GM12878 (cell line): Measurements from ENCODE around the gene MAFG. TPM values are rescaled to one million over a fixed set of nuclear protein-coding genes. Genes with fewer than 3 reads are reported as not detected.

Experiments
- ATAC-seq: fragments of 200-7000 bp; cut with Tn5 transposase; 3 replicates; pipeline ENCODE4 v1.9.1; 2020; ENCODE audit warnings: mild to moderate bottlenecking, moderate library complexity
- BruUV-seq: library from RNA; stranded (reverse); fragments of 400-500 nt; replicated peaks from 2 replicates; lab custom pipeline; 2021; lab: Mats Ljungman, UMichigan
- CTCF ChIA-PET: fragments of 300-600 bp; sonication (Branson Sonifier 250); formaldehyde crosslinking; extraction: SDS; loops from one replicate; lab custom pipeline; 2021; ENCODE audit warnings: inconsistent platforms; lab: Yijun Ruan, JAX
- POLR2A ChIA-PET: fragments of 350-600 bp; formaldehyde crosslinking; extraction: SDS; loops from one replicate; lab custom pipeline; 2021; ENCODE audit warnings: inconsistent platforms; lab: Charles Lee
- RAD21 ChIA-PET: fragments of 300-600 bp; sonication (Branson Sonifier 250); formaldehyde crosslinking; loops from one replicate; lab custom pipeline; 2023; ENCODE audit warnings: antibody characterized with exemption; ENCODE audit not compliant: unreplicated experiment; lab: Charles Lee
- SMC1A ChIA-PET: fragments of 300-600 bp; sonication (Branson Sonifier 250); formaldehyde crosslinking; loops from one replicate; lab custom pipeline; 2023; ENCODE audit not compliant: unreplicated experiment, uncharacterized antibody; lab: Charles Lee
- DNase-seq: peaks from one replicate; pipeline ENCODE4 v3.0.0-alpha.2; 2011; ENCODE audit warnings: low read depth, low spot score
- FAIRE-seq: peaks from 3 replicates; lab custom pipeline; 2011; peaks lifted over from hg19 to GRCh38; lab: Jason Lieb, UNC
- H2AFZ ChIP-seq: 2 replicates; pipeline ENCODE4 v1.6.0; 2011; ENCODE audit warnings: low read depth, low read length, control low read depth; ENCODE audit not compliant: control insufficient read depth
- H3K27ac ChIP-seq: 2 replicates; pipeline ENCODE4 v1.5.1; 2011; ENCODE audit warnings: control low read depth; ENCODE audit not compliant: control insufficient read depth, insufficient read depth
- H3K27me3 ChIP-seq, 2 experiments: replicated peaks in 1 of 2; 2 replicates each; pipeline versions ENCODE4 v1.6.0 to v1.6.1; 2011; ENCODE audit warnings: low read length in 1 of 2; ENCODE audit not compliant: control insufficient read depth in 2 of 2, insufficient read depth in 2 of 2
- H3K36me3 ChIP-seq, 2 experiments: 2 replicates each; pipeline ENCODE4 v1.5.1; 2011; ENCODE audit warnings: low read length in 1 of 2; ENCODE audit not compliant: control insufficient read depth in 2 of 2, insufficient read depth in 2 of 2
- H3K4me1 ChIP-seq: 2 replicates; pipeline ENCODE4 v1.6.1; 2011; ENCODE audit warnings: mild to moderate bottlenecking, low read length, moderate library complexity, mixed read lengths; ENCODE audit not compliant: control insufficient read depth, insufficient read depth
- H3K4me2 ChIP-seq: 2 replicates; pipeline ENCODE4 v1.6.0; 2011; ENCODE audit warnings: control low read depth; ENCODE audit not compliant: control insufficient read depth, insufficient read depth
- H3K4me3 ChIP-seq: fragments of 200-600 bp; sonication (generic); 2 replicates; pipeline ENCODE4 v1.5.1; 2016
- H3K79me2 ChIP-seq: 2 replicates; pipeline ENCODE4 v1.6.0; 2011; ENCODE audit warnings: low read length; ENCODE audit not compliant: control insufficient read depth, insufficient read depth
- H3K9ac ChIP-seq: 2 replicates; pipeline ENCODE4 v1.8.0; 2011; ENCODE audit warnings: low read length, control low read depth, mixed read lengths; ENCODE audit not compliant: control insufficient read depth, insufficient read depth
- H3K9me3 ChIP-seq: replicated peaks from 3 replicates; pipeline ENCODE4 v1.5.1; 2011; ENCODE audit warnings: mild to moderate bottlenecking, low read length; ENCODE audit not compliant: control insufficient read depth, insufficient read depth
- H4K20me1 ChIP-seq: 2 replicates; pipeline ENCODE4 v1.6.0; 2011; ENCODE audit not compliant: control insufficient read depth, insufficient read depth
- ATF3 ChIP-seq: IDR thresholded peaks from 2 replicates; pipeline ENCODE4 v1.6.1; 2011; ENCODE audit warnings: low read depth, mild to moderate bottlenecking, low read length, moderate library complexity, borderline replicate concordance; ENCODE audit errors: extremely low read depth
- BRCA1 ChIP-seq: IDR thresholded peaks from 2 replicates; pipeline ENCODE4 v1.6.1; 2011; ENCODE audit warnings: low read depth, low read length, improper control_type of control experiment
- CBFB ChIP-seq: IDR thresholded peaks from 2 replicates; pipeline ENCODE4 v1.6.1; 2016; ENCODE audit warnings: antibody characterized with exemption, low read depth
- E2F4 ChIP-seq: IDR thresholded peaks from 2 replicates; pipeline ENCODE4 v1.6.1; 2012; ENCODE audit warnings: low read depth, low read length, improper control_type of control experiment
- IKZF1 ChIP-seq: fragments of 450-650 bp; conservative IDR thresholded peaks from 2 replicates; pipeline ENCODE4 v1.6.1; 2017; ENCODE audit warnings: antibody characterized with exemption, mild to moderate bottlenecking
- IRF4 ChIP-seq: IDR thresholded peaks from 2 replicates; pipeline ENCODE4 v1.6.1; 2011; ENCODE audit warnings: low read depth, low read length
- MEF2A ChIP-seq: IDR thresholded peaks from 2 replicates; pipeline ENCODE4 v1.6.1; 2011; ENCODE audit warnings: low read depth, mild to moderate bottlenecking, low read length, moderate library complexity; ENCODE audit not compliant: insufficient read depth
- MLLT1 ChIP-seq: fragments of 450-650 bp; IDR thresholded peaks from 2 replicates; pipeline ENCODE4 v1.6.1; 2016; ENCODE audit warnings: mild to moderate bottlenecking
- MYC ChIP-seq: IDR thresholded peaks from 2 replicates; pipeline ENCODE4 v1.6.1; 2011; ENCODE audit warnings: mild to moderate bottlenecking, low read length, moderate library complexity, inconsistent platforms; ENCODE audit not compliant: insufficient read depth, insufficient replicate concordance, insufficient read length, severe bottlenecking
- NBN ChIP-seq: fragments of 450-650 bp; IDR thresholded peaks from 2 replicates; pipeline ENCODE4 v1.6.1; 2016
- PAX8 ChIP-seq: fragments of 450-650 bp; IDR thresholded peaks from 2 replicates; pipeline ENCODE4 v1.6.1; 2017; ENCODE audit warnings: mild to moderate bottlenecking, moderate library complexity
- POLR2AphosphoS5 ChIP-seq: IDR thresholded peaks from 2 replicates; pipeline ENCODE4 v1.6.1; 2011; ENCODE audit warnings: mild to moderate bottlenecking, low read length, inconsistent platforms
- YY1 ChIP-seq: IDR thresholded peaks from 2 replicates; pipeline ENCODE4 v1.6.1; 2011; ENCODE audit warnings: low read depth, mild to moderate bottlenecking, low read length
- WGBS: methylation state at CpG from one replicate; pipeline ENCODE4 v1.1.6; 2016; ENCODE audit warnings: low lambda C conversion rate; ENCODE audit not compliant: insufficient replicate concordance, insufficient coverage; ENCODE audit errors: missing lambda C conversion rate; 5-methylcytosine and 5-hydroxymethylcytosine counted together
- in situ Hi-C: fragments of 300-500 bp; cut with MboI; formaldehyde crosslinking; loops from 9 replicates; pipeline ENCODE4 v1.14.3; 2018; ENCODE audit warnings: mixed read lengths
- intact Hi-C: fragments of 100-400 bp; cut with micrococcal nuclease; formaldehyde crosslinking; loops from one replicate; pipeline ENCODE4 v1.14.2; 2022; ENCODE audit not compliant: unreplicated experiment
- polyA plus RNA-seq, 11 experiments: library from polyadenylated mRNA; depleted of rRNA in 4 of 11; unstranded in 6 of 11; stranded (reverse) in 5 of 11; fragments of >200 nt; fragmentation: Nextera tagmentation in 4 of 11; fragmentation: Illumina TruSeq in 1 of 11; extraction: Ambion mirVana in 4 of 11; extraction: Trizol in 1 of 11; gene quantifications; 1 replicate in 1 of 11; 2 replicates in 10 of 11; pipeline versions ENCODE4 v1.2.1 to v1.2.3, GENCODE V29; 2011 to 2016; ENCODE audit warnings: inconsistent platforms in 2 of 11, missing spikeins in 2 of 11, low read depth in 1 of 11
- total RNA-seq, 4 experiments: library from RNA; depleted of rRNA in 3 of 4; stranded (reverse); fragments of >200 nt in 3 of 4; fragmentation: Illumina TruSeq in 1 of 4; extraction: Trizol in 1 of 4; gene quantifications; 2 replicates each; pipeline versions ENCODE4 v1.2.1 to v1.2.3, GENCODE V29; 2013 to 2021

The MAFG gene
- total and polyA plus RNA-seq, 10 of the 15 experiments (the other 5 are each of a cell fraction or from before 2014, with no cell fraction given) = 0.48 to 20.1 (median 7.6) TPM

GRCh38 chr17:81904600-81905423 lies 22.7 kb downstream of the MAFG start:
- ATAC-seq = no peak
- peaks cover 3 to 4% of the 10 kb centered on the region in 2 experiments; a peak in 3 of 4 replicates for H3K36me3 ChIP-seq
- H3K27ac ChIP-seq = no peak overlapping the region
- H2AFZ ChIP-seq = no peak overlapping the region
- H3K79me2 ChIP-seq = peaks cover 3% of the 10 kb centered on the region
- POLR2A ChIA-PET = no interaction called here
- no peak overlapping the region for H3K9ac ChIP-seq
- in situ Hi-C loops (no loop called here), intact Hi-C loops (no loop called here)
- no peaks in the 10 kb centered on the region; a peak in 1 of 4 replicates for H3K27me3 ChIP-seq
- no peak overlapping the region for H3K4me2 ChIP-seq
- no TSS peak for BruUV-seq
- no peak for TF ChIP-seq BRCA1
- no peak overlapping the region for H3K4me3 ChIP-seq
- RAD21 ChIA-PET = no interaction called here
- H4K20me1 ChIP-seq = no peaks in the 10 kb centered on the region
- 93% methylated on average over 24 of the region's 28 CpGs for WGBS
- no peaks in the 10 kb centered on the region for H3K9me3 ChIP-seq
- no peak for FAIRE-seq
- H3K4me1 ChIP-seq = no peaks in the 10 kb centered on the region
- SMC1A ChIA-PET = no interaction called here
- CTCF ChIA-PET = no interaction called here
- no peak for DNase-seq

GRCh38 chr17:81903896-81904599 lies 23.5 kb downstream of the MAFG start:
- intact Hi-C loops (no loop called here), in situ Hi-C loops (no loop called here)
- POLR2A ChIA-PET = no interaction called here
- RAD21 ChIA-PET = no interaction called here
- no peak overlapping the region for H3K4me2 ChIP-seq
- H3K4me1 ChIP-seq = no peaks in the 10 kb centered on the region
- FAIRE-seq (no peak), ATAC-seq (no peak), DNase-seq (no peak)
- TSS peak; percentile 47 for BruUV-seq
- no peak overlapping the region for H2AFZ ChIP-seq
- no peaks in the 10 kb centered on the region for H3K79me2 ChIP-seq
- no peak overlapping the region for H3K9ac ChIP-seq
- no peaks in the 10 kb centered on the region; a peak in 1 of 4 replicates for H3K27me3 ChIP-seq
- 96% methylated on average over 20 of the region's 24 CpGs for WGBS
- SMC1A ChIA-PET = no interaction called here
- CTCF ChIA-PET = no interaction called here
- H3K4me3 ChIP-seq = no peak overlapping the region
- H4K20me1 ChIP-seq = no peaks in the 10 kb centered on the region
- H3K36me3 ChIP-seq = peaks cover 3 to 4% of the 10 kb centered on the region in 2 experiments; a peak in 3 of 4 replicates
- H3K9me3 ChIP-seq = no peaks in the 10 kb centered on the region
- H3K27ac ChIP-seq = no peak overlapping the region
- TF ChIP-seq IRF4 (no peak), POLR2AphosphoS5 (no peak), MEF2A (no peak), PAX8 (no peak), NBN (no peak), ATF3 (no peak), CBFB (no peak), E2F4 (no peak), IKZF1 (no peak), MYC (no peak), MLLT1 (no peak), YY1 (no peak)
